ENCODE data around the gene PANX2.

Gene PANX2

DNA sequence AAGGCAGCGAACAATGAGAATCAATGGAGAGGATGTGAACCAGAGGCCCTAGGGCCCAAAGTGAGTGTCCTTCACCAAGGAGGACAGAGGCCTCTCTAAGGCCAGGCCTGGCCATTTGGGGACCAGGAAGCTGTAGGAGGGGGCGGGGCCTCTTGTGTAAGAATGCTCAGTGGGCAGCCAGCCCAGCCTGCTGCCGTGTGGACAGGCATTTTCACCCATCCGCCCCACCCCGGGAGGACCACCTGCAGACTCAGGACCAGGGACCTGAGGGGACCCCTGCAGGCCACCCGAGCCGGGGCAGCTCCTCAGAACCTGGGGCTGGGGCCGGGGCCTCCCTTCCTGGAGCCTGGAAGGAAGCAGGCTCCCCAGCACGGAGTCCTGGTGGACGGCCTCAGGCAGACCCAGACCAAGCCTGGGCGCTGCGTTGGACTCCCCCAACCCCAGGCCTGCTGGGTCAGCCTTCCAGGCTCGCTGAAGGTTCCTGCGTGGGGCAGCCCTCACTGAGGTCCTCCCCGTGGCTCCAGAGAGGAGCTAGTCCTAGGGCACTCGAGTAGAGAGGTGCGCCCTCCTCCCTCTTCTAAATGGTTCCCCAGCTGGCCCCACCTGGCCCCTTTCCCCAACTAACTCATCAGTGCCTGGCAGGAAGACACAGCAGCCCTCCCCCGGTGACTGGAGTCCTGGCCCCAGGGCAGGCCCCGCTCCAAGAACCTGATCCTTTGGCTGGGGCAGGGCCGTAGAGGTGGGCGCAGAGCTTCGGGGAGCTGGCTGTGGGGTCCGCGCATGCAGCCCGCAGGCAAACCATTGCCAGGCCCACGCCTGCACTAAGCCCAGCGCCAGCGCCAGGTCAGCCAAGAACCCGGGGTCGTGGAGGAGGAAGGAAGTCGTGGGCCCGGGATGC, 13.7 kb downstream of the PANX2 start:
- DNase-seq = no peak

- no peak for DNase-seq
These were observed 14.4 kb downstream of the PANX2 start for GRCh38 chr22:50184902-50185374.

DNA sequence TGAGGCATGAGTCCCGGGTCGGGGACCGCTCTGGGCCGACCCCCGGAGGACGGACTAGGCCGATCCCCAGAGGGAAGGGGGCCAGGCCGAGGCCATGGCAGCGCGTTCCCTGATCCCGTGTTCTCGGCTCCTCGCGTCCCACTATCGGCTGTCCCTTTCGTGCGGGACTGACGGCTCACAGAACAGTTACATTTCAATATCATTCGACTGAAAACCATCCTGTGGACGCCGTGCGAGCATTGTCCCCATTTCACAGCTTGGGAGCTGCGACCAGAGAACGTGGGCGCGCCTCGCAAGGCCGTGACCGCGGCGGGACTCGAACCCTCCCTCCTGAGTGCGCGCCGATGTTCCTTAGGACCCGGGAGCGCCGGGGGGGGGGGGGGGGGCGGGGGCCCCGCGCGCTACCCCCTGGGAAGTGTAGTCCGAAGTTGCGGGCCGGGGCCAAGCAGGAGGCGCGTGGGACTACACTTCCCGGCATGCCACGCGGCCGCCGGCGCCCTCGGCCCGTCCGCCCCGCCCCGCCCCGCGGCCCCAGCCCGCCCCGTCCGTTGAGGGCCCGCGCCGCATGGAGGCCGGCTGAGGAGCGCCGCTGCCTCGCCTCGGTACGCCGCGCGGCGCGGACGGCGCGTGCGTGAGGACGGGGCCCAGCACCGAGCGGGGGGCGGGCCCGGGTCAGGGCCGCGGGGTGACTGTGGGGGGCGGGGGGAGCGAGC, 15.0 kb downstream of the PANX2 start, which contains the start of gene TRABD:
Gene TRABD, plus strand, starts transcription at position 539 of the 713 bp plus-strand sequence. CDS start 7,148 bp downstream, outside the sequence.
- DNase-seq = peak; percentile 87

- DNase-seq = no peak
These were observed 15.7 kb downstream of the PANX2 start for GRCh38 chr22:50186181-50186714.

DNA sequence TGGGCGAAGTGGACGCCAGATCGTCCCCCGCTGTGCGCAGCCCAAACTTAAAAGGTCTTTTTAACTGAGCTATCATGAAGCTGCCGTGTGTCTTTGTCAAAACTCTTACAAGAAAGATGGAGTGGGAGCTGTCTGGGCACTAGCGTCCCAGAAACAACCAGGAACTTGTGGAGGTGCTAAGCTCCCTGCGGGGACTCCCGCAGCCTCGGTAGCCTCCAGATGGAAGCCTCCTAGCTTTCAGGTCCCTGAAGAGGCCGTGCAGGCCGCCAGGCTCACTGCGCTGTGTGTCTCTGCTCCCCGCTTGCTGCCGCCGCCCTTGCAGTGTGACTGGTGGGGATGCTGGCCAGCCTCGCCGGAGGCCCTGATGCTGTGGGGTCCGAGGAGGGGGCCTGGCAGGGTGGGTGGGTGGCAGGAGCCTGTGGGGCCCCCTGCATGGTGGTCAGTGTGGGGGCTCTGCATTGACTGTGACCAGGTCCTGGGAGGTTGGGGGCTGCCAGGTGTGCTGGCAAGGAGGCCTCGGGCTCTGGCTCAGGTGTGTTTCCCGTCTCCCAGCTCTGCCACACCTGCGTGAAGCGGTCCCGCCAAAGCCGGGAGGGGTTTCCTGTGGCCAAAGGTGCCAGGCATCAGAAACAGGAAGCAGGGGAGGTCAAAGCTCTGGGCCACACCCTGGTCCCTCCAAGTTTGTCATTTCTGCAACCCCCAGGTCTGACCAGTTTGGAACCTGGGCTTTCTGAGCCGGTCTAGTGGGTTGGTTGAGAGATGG, 16.4 kb downstream of the PANX2 start:
- peak; percentile 32 for DNase-seq

- no peak for DNase-seq
These were observed 17.8 kb downstream of the PANX2 start for GRCh38 chr22:50188356-50188755.

GRCh38 chr22:50189184-50189848, 18.8 kb downstream of the PANX2 start:
- peak; percentile 49 for DNase-seq

- DNase-seq = peak; percentile 78
These were observed 19.3 kb downstream of the PANX2 start for GRCh38 chr22:50189849-50190181.

DNA sequence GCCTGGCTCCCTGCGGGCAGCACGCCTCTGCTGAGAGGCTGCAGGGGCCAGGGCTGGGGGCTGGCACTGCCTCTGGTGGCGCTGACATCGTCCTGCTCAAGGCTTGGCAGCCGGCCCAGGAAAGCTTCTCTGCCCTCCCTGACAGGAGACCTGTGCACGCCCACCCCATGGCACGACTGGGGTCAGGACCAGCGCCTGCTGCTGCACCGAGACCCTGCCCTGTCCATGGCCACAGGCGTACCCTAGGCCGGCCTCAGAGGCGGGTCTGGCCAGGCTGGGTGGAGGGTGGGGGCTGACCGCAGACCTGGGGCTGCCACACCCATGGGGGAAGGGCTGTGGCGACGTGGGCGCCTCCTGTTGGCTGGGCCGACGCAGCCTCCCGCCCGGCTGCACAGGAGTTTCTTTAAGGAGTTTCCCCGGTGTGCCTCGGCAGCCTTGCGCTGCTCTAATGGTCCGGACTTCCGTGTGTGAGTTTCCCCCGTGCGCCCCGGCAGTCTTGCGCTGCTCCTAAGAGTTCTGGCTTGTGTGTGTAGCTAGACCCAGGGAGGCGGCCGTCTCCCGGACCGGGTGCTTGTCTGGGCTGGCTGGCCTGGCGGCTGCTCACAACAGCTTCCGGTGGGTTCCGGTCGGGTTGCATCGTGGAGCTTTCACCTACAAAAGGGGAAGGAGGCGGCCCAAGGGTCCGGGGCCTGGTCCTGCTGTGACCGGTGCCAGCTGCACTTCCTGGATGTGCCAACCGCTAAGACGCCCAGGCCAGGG, 19.8 kb downstream of the PANX2 start:
- DNase-seq = peak; percentile 78

GRCh38 chr22:50190941-50191741, 20.6 kb downstream of the PANX2 start:
- DNase-seq = no peak

DNA sequence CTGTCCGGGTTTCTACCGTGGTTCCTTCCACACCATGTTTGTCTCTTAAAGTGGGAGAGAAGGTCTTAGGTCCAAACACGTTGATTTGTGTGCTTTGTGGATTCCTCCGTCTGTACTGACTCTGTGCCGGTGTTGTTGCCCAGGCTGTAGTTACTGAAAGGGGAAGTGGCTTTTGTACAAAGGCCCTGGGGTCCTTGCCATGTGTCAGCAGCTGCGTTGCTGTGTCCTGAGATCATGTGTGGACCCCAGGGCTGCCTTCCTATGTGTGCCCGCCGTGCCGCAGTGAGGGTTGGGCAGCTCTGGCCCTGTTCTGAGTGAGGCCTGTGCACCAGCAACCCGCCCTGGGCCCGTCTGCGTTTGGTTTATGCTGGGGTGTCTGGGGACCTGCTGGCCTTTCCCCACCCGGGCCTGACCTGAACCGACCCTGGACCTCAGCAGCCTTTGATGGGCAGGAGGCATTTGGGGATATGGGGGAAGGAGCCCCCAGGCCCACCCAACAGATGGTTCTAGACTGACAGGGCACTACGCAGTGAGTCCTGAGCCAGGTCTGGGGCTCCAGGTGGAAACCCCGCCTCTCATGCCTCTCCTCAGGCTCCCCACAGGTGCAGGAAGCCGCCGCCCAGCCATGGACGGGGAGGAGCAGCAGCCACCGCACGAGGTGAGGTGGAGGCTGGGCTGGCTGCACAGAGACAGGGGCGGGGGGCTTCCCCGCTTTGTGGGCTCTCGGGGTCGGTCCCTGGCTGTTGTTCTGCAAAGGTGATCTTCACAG, 22.1 kb downstream of the PANX2 start:
- DNase-seq = no peak

DNA sequence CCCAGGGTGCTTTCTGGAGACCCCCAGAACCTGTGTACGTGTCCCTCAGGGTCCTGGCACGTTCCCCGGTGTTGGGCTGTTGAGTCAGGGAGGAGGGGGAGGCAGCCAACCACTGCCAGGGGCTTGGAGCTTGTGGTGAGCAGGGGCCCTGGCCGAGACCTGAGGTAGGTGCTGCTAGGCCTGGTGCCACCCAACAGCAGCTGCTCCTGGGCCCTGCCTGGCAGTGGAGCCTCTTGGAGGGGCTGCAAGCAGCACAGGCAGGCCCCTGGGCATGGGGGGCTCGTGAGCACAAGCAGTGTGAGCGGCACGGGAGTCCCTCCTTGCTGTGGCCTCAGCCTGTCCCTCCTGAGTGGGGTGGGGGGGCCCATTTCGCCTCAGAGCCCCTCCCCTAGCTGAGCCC, 23.1 kb downstream of the PANX2 start:
- DNase-seq = no peak

GRCh38 chr22:50194037-50194805, 23.7 kb downstream of the PANX2 start:
- DNase-seq = no peak

DNA sequence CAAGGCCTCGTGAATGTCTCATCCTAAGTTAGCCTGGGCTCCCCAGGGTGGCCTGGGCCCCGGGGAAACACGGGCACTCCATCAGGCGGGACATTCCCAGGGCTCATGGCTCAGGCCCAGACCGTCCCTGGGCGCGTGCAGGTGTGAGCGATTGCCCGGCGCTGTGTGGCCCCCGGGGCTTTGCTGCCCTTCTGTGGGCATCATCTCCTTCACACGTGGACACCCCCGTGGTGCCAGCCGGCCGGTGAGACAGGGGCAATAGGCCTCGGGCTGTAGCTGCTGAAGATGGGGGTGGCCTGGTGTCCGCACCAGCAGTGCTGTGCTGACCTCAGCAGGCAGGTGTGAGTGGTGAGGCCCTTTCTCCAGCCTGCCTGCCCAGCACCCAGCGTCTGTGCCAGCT, 25.7 kb downstream of the PANX2 start:
- no peak for DNase-seq

DNA sequence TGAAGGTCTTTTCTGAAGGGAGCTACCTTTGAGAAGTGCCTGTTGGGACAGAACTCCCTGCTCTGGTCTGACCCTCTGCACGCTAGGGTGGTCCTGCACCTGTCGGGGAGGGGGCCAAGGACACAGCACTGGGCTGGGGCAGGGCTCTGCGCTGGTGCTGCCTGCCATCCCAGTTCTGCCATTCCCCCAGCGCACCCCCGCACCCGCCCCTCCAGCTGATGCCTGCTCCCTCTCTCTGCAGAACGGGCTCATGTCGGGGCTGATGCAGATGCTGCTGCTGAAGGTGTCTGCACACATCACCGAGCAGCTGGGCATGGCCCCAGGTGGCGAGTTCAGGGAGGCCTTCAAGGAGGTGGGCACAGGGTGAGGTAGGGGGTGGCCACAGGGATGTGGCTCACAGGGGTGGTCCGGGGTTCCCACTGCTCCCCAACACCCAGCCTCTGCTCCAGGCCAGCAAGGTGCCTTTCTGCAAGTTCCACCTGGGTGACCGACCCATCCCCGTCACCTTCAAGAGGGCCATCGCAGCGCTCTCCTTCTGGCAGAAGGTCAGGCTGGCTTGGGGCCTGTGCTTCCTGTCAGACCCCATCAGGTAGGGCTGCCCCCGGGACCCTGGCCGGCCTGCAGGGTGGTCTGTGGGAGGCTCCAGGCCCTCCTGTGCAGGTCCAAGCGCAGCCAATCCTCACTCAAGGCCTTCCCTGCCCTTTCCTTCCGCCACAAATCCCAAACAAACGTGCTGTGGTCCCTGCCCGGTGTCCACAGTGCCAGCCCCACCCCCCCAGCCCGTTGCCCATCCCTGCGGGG, 26.7 kb downstream of the PANX2 start:
- no peak for DNase-seq

DNA sequence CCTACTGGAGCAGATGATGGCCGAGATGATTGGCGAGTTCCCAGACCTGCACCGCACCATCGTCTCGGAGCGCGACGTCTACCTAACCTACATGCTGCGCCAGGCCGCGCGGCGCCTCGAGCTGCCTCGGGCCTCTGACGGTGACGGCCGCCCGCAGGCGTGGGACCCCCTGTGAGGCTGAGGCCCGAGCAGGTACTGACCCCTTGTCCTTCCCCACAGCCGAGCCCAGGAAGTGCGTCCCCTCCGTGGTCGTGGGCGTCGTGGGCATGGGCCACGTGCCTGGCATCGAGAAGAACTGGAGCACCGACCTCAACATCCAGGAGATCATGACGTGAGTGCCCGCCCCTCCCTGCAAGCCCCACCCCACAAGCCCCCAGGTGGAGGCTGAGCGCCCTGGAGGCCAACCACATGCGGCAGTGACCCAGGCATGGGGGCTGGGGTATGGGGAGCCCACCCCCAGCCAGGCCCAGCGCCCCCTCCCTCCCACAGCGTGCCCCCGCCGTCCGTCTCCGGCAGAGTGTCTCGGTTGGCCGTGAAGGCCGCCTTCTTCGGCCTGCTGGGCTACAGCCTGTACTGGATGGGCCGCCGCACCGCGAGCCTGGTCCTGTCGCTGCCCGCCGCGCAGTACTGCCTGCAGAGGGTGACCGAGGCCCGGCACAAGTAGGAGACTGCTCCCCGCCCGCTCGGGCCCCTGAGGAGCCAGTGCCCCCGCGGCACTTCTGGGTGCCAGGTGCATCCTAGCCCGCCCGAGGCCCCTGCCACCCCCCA, 27.5 kb downstream of the PANX2 start:
- no peak for DNase-seq

- no peak for DNase-seq
These were observed 28.1 kb downstream of the PANX2 start for GRCh38 chr22:50198624-50199017.
